Uterus (tissue), 4 donors: Measurements from ENCODE around the gene CYTH2. TPM values are rescaled to one million over a fixed set of nuclear protein-coding genes. Genes with fewer than 3 reads are reported as not detected.

Experiments
- DNase-seq, 2 donors: peaks; one replicate each; pipeline ENCODE4 v3.0.0-alpha.2; 2019 to 2020
- H3K27ac ChIP-seq, 2 donors: fragments of 200-600 bp; sonication (generic); 1 replicate in 1 of 2; 2 replicates in 1 of 2; pipeline ENCODE4 v1.5.1; 2016 to 2018
- H3K27me3 ChIP-seq, 2 donors: fragments of 200-600 bp; sonication (generic); one replicate each; pipeline ENCODE4 v1.5.1; 2018 to 2019; ENCODE audit warnings: control low read depth in 1 of 2
- H3K36me3 ChIP-seq, 2 donors: fragments of 200-600 bp; sonication (generic); one replicate each; pipeline ENCODE4 v1.5.1; 2019; ENCODE audit warnings: control low read depth in 1 of 2
- H3K4me1 ChIP-seq, 2 donors: fragments of 200-600 bp; sonication (generic); one replicate each; pipeline ENCODE4 v1.5.1; 2018 to 2019; ENCODE audit warnings: control low read depth in 1 of 2
- H3K4me3 ChIP-seq, 2 donors: fragments of 200-600 bp; sonication (generic); 1 replicate in 1 of 2; 2 replicates in 1 of 2; pipeline ENCODE4 v1.5.1; 2018 to 2019; ENCODE audit warnings: mild to moderate bottlenecking in 1 of 2
- H3K9me3 ChIP-seq, 2 donors: fragments of 200-600 bp; sonication (generic); one replicate each; pipeline ENCODE4 v1.5.1; 2019; ENCODE audit warnings: control low read depth in 1 of 2
- CTCF ChIP-seq, 4 experiments: fragments of 200-600 bp in 2 of 4; fragments of 450-650 bp in 2 of 4; sonication (generic) in 2 of 4; IDR thresholded peaks; one replicate each; pipeline ENCODE4 v1.5.1; 2016 to 2019; ENCODE audit warnings: antibody characterized with exemption in 4 of 4, mild to moderate bottlenecking in 2 of 4, moderate library complexity in 1 of 4
- POLR2A ChIP-seq, 2 donors: fragments of 450-650 bp; IDR thresholded peaks; one replicate each; pipeline ENCODE4 v1.6.1; 2016; ENCODE audit warnings: antibody characterized with exemption in 2 of 2, mild to moderate bottlenecking in 1 of 2, moderate library complexity in 1 of 2
- intact Hi-C: fragments of 100-400 bp; cut with DNase I; formaldehyde crosslinking; loops from one replicate; pipeline ENCODE4 v1.15.1; 2023; ENCODE audit warnings: low total_unique reads
- total RNA-seq, 4 donors: library from RNA; depleted of rRNA in 3 of 4; stranded (reverse); fragments of >200 nt in 3 of 4; gene quantifications; one replicate each; pipeline versions ENCODE4 v1.1.0 to v1.2.4, GENCODE V29; 2014 to 2023
- donor health status: DM: yes; HTN: yes; CAD: no.

Gene CYTH2
- total RNA-seq, 4 donors from 2014 or later = 7.2 to 70.3 (median 36.5) TPM

- H3K36me3 ChIP-seq = no peaks in the 10 kb centered on the region
- no peak overlapping the region for H3K27ac ChIP-seq
- intact Hi-C loops = loop anchor here (10.0 kb wide), 2 partner anchors 86 to 116 kb away; partner anchors contain the start of genes FAM83E, RPL18 and SPHK2
- H3K4me1 ChIP-seq = no peaks in the 10 kb centered on the region
- H3K4me3 ChIP-seq = no peak overlapping the region
- DNase-seq = no peak
- no peaks in the 10 kb centered on the region for H3K9me3 ChIP-seq
- TF ChIP-seq POLR2A (IDR thresholded peaks at IDR 0.05) (no peak), CTCF (IDR thresholded peaks at IDR 0.05) (no peak)
- H3K27me3 ChIP-seq = peaks cover 12 to 25% of the 10 kb centered on the region in 2 donors
Measured at GRCh38 chr19:48498595-48499311, 29.6 kb downstream of the CYTH2 start.

GRCh38 chr19:48499316-48500090 is 30.3 kb downstream of the CYTH2 start:
- no peaks in the 10 kb centered on the region for H3K4me1 ChIP-seq
- DNase-seq = no peak
- no peak overlapping the region for H3K27ac ChIP-seq
- no peak overlapping the region for H3K4me3 ChIP-seq
- intact Hi-C loops = loop anchor here (10.0 kb wide), 2 partner anchors 85 to 115 kb away; partner anchors contain the start of genes FAM83E, RPL18 and SPHK2
- no peaks in the 10 kb centered on the region for H3K9me3 ChIP-seq
- no peaks in the 10 kb centered on the region for H3K36me3 ChIP-seq
- TF ChIP-seq POLR2A (IDR thresholded peaks at IDR 0.05) (no peak), CTCF (IDR thresholded peaks at IDR 0.05) (no peak)
- H3K27me3 ChIP-seq = peaks cover 12 to 25% of the 10 kb centered on the region in 2 donors

- H3K27ac ChIP-seq = no peak overlapping the region
- intact Hi-C loops = no loop called here
- H3K27me3 ChIP-seq = peaks cover 12 to 25% of the 10 kb centered on the region in 2 donors
- H3K4me1 ChIP-seq = no peaks in the 10 kb centered on the region
- TF ChIP-seq CTCF (IDR thresholded peaks at IDR 0.05) (no peak), POLR2A (IDR thresholded peaks at IDR 0.05) (no peak)
- no peak for DNase-seq
- no peaks in the 10 kb centered on the region for H3K9me3 ChIP-seq
- no peaks in the 10 kb centered on the region for H3K36me3 ChIP-seq
- no peak overlapping the region for H3K4me3 ChIP-seq
Measured at GRCh38 chr19:48500830-48501493, 31.8 kb downstream of the CYTH2 start.

GRCh38 chr19:48501494-48502349 is 32.6 kb downstream of the CYTH2 start:
- no peaks in the 10 kb centered on the region for H3K9me3 ChIP-seq
- no peak overlapping the region for H3K4me3 ChIP-seq
- peaks cover 12 to 25% of the 10 kb centered on the region in 2 donors for H3K27me3 ChIP-seq
- no peaks in the 10 kb centered on the region for H3K36me3 ChIP-seq
- H3K27ac ChIP-seq = no peak overlapping the region
- intact Hi-C loops = no loop called here
- no peaks in the 10 kb centered on the region for H3K4me1 ChIP-seq
- no peak for DNase-seq
- TF ChIP-seq POLR2A (IDR thresholded peaks at IDR 0.05) = no peak
- TF ChIP-seq CTCF (IDR thresholded peaks at IDR 0.05) = no peak
